Cardiac fibroblast (primary cell): ENCODE results near the gene SND1.

Source experiments
- DNase-seq, 2 donors: peaks; one replicate each; pipeline versions ENCODE4 v3.0.0 to v3.0.0-alpha.2; 2010; ENCODE audit warnings: low read depth in 2 of 2
- H3K4me3 ChIP-seq, 2 donors: replicated peaks in 1 of 2; 1 replicate in 1 of 2; 2 replicates in 1 of 2; pipeline ENCODE4 v1.5.1; 2011; ENCODE audit warnings: low read depth in 2 of 2, low read length in 2 of 2, mild to moderate bottlenecking in 2 of 2, moderate library complexity in 1 of 2
- TF ChIP-seq, protein P1 (sequence below): IDR thresholded peaks from one replicate; pipeline ENCODE4 v1.5.1; 2011; ENCODE audit warnings: low read depth, mild to moderate bottlenecking, low read length, inconsistent platforms

SND1 gene

DNA sequence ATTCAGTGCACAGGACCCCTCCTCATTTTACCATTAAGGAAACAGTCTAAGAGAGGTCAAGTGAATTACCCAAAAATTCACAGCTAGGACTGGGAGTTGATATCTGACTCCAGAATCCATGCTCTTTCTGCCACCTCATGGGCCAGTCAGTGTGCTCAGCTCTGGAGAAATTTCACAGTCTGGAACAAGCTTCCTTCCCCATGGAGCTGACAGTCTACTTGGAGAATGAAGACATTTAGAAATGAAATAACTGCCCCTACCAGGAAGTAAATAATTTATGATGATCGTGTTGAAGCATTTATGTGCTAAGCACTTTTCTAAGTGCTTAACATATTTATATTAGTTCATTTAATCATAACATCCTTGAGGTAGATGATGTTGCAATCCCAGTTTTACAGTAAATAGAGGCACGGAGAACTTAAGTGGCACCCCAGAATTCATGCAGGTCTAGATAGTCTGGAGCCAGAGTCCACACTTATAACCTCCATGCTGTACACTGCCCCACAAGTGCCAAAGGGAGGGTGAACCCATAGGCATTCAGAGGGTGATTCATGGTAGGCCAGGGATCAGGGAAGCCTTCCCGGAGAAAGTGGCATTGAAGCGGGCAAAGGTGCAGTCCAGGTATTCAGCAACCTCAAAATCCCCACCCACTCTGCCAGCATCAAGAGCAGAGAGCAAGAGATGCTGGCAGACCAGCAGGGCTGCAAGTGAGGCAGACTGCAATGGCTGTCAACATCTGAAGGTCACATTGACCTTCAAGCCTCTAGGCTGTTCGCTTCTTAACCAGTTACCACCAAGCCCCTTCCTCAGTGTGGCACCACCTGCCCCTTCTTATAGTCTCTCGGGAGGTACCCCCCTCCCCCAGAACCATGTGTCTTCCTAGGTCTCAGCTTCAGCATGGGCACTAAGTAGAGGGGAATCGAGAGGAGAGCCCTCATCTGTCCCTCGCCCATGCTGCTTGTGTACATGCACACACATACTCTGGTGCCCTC lies 417.7 kb downstream of the SND1 start:
- H3K4me3 ChIP-seq: no peak overlapping the region
- TF ChIP-seq, protein P1, sequence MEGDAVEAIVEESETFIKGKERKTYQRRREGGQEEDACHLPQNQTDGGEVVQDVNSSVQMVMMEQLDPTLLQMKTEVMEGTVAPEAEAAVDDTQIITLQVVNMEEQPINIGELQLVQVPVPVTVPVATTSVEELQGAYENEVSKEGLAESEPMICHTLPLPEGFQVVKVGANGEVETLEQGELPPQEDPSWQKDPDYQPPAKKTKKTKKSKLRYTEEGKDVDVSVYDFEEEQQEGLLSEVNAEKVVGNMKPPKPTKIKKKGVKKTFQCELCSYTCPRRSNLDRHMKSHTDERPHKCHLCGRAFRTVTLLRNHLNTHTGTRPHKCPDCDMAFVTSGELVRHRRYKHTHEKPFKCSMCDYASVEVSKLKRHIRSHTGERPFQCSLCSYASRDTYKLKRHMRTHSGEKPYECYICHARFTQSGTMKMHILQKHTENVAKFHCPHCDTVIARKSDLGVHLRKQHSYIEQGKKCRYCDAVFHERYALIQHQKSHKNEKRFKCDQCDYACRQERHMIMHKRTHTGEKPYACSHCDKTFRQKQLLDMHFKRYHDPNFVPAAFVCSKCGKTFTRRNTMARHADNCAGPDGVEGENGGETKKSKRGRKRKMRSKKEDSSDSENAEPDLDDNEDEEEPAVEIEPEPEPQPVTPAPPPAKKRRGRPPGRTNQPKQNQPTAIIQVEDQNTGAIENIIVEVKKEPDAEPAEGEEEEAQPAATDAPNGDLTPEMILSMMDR: no peak
- DNase-seq: no peak

DNA sequence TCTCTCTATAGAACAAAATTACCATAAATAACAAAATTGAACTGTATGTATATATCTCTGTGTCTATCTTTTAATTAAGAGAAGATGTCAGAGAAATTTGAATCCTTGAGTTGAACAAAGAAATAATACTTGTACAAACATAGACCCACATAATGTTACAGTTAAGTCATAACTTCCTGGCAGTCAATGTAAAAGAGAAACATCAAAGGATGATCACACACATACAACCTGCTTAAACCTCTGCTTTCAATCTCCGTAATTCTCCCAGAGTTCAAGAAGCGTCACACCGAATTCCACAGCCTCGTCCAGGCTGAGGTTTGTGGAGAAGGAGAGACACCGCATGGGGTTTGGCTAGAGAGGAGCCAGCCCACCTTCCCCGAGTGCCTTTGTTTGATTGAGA lies 419.4 kb downstream of the SND1 start:
- DNase-seq: no peak
- TF ChIP-seq, protein P1: no peak
- H3K4me3 ChIP-seq: no peak overlapping the region

DNA sequence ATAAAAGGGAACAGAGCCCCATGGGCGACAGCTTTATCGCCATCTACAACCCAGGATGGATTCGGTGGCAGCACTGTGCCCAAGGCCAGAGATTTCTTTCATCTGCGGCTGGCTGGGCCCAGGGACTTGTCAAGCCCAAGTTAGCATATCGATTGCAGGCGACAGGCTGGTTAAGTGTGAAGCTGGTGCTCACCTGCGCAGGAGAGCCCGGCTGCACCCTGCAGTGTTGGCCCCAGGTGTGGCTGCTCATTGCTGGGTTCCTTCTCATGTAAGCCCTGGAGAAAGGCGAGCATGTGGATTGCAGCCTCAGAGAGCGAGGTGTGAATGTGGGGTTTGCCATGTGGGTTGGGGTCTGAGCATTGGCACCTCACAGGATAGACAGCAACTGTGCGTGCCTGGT lies 419.8 kb downstream of the SND1 start:
- TF ChIP-seq, protein P1: no peak
- DNase-seq: no peak
- no peak overlapping the region for H3K4me3 ChIP-seq

DNA sequence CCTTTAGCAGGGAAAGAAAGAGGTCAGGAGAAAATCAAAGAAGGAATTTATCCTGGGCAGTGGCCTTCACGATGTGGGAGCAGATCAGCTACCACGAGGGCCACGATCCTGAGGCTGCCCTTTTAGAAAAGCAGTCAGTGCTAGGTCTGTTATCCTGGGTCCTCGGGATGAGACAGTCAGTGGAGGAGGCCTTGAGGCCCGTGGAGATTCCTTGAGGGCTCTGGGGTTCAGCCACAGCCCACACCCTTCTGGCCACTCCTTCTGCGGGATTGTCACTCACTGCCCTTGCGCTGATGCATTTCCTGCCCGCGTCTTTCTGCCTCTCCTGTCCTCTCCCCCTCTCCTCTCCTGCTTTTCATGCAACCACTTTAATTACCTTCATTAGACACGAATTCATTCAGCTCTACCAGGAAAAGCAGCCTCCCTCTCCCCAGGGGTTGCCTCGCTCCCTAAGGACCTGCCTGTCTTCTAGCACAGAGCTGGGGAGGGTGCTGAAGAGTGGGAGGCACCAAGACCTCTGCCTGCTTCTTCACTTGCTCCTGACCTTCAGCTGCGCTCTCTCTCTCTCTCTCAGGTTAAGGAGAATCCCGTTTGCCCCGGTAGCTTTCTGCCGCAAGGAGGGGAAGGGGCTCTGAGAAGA lies 421.8 kb downstream of the SND1 start:
- no peak overlapping the region for H3K4me3 ChIP-seq
- DNase-seq: no peak
- TF ChIP-seq, protein P1: no peak

DNA sequence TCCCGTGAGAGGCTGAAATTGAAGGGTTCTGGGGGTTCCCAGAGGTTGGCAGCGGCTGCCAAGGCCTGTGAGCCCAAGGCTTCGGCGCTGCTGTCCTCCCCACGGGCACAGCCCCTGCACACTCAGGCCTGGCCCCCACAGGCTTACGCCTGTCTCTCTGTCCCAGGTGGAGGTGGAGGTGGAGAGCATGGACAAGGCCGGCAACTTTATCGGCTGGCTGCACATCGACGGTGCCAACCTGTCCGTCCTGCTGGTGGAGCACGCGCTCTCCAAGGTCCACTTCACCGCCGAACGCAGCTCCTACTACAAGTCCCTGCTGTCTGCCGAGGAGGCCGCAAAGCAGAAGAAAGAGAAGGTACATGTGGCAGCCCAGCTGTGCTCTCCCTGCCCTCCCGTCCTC lies 422.3 kb downstream of the SND1 start:
- DNase-seq: no peak
- TF ChIP-seq, protein P1: no peak
- H3K4me3 ChIP-seq: no peak overlapping the region

DNA sequence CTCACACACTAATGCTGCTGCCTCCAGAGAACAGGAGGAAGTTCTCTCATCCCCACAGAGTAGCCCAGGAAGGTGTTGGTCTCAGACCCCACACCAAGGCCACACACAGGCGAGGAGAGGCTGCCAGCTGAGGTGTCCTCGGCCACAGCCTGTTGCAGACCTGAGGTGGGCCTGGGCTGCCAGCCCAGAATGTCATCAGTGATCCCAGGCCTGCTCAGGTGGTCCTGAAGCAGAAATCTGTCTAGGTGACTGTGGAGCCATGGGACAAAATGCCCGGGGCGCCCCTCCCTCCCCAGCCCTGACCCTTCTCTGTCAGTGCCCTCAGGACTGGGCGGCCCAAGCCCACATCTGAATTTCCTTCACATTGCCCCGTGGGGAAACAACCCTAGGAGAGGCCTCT lies 422.7 kb downstream of the SND1 start:
- no peak overlapping the region for H3K4me3 ChIP-seq
- DNase-seq: no peak
- TF ChIP-seq, protein P1: no peak
